ENCODE data around the gene PARD3.

DNA sequence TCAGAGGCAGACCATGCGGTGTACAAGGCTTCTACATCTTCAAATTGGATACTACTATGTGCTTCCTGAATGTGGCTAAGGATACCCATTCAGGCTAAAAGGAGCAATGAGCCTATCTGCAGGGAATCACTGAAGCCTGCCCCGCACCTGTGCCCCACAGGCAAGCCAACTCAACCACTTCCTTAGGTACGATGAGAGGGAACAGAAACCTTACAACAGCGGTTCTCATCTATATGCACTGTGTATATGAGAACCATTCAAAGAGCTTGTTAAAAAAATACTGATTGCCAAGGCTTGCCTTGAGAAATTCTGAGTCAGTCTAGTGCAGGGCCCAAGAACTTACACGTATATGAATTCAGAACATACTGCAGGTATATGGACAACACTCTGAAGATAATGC is 679.6 kb downstream of the PARD3 start:
- TF ChIP-seq CTCF (conservative IDR thresholded peaks at IDR 0.05 in 1 of 2, IDR thresholded peaks at IDR 0.05 in 1 of 2; ENCODE audit: low read depth in 1 of 2, low read length in 2 of 2) (no peak), EZH2 (IDR thresholded peaks at IDR 0.05; ENCODE audit: low read length, missing control alignments) (no peak)

Data from fibroblast of lung (primary cell).